ENCODE data around the gene TRIM50.
"Not testable (repeated sequence)": the region's sequence is repeated elsewhere in the genome, so short reads cannot be mapped to it uniquely, and the experiment has no call there.

TRIM50 gene

DNA sequence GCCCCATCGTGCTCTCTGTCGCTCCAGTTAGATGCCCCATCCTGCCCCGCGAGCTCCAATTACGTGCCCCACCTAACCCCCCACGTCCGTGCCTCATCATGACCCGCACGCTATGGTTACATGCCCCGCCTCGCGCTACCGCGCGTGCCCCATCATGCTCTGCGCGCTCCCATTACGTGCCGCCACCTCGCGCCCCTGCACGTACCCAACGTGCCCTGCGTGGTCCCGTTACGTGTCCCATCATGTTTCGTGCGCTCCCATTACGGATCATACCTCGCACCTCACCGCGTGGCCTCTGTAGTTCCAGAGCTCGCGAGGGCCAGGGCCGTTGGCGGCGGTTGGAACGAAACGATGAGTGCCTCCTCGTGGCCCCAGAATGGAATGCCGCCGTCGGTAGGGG lies at the start of gene TRIM50, which contains the start of gene FKBP6:
TRIM50 (minus strand) TSS at position 161 of the 400 bp plus-strand sequence. CDS start 3,295 bp downstream, outside the sequence.
FKBP6 (plus strand) TSS at position 240 of the 400 bp plus-strand sequence. CDS start 268 bp downstream, outside the sequence.
- not testable (repeated sequence) for DNase-seq

DNA sequence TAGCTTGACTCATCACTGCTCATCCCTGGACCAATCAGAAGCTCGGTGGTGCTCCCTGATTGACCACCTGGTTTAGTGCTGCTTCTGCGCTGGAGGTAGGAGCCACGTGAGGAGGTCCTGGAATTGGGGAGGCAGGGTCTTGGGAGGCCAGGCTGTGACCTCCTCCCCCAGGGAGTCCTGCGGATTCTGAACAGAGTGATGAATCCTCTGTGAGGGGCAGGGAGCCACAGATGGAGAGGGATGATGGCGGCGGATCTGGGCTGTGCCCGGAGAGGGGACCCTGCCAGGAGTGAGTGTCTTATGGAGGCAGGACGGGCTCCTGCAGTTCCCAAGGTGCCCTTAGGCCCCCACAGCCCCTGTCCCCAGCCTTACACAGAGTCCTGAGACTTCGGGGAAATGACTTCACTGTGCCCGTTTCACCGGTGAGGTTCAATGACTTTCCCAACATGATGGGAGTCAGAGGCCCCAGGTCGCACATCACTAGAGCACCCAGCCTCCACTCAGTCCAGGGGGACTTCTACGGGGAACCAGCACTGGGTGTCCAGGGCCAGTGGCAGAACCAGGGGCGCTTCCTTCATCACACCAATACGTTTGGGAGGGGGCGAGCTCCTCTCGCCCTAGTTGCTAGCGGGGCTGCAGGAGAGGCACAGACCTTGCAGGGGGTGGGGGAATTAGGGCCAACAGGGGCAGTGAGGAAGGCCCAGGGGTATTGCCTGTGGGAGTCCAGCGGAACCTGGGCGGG lies 49.0 kb upstream of the TRIM50 start:
- DNase-seq = no peak

DNA sequence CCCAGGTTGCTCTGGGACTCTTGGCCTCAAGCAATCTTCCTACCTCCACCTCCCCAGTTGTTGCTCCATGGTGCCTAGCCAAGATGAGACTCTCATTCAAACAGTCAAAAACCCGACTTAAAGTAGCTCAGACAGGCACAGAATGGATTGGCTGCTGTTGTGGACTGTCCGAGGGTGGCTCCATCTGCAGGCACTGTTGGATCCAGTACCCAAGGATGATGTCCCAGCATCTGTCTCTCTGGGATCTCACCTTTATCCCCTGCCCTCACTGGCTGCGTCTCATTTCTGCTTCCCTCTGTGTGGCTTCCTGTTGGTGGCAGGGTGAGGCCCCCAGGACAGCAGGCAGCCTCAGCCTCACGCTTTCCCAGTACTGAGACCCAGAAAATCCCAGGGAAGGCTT lies 48.4 kb upstream of the TRIM50 start:
- not testable (repeated sequence) for DNase-seq

DNA sequence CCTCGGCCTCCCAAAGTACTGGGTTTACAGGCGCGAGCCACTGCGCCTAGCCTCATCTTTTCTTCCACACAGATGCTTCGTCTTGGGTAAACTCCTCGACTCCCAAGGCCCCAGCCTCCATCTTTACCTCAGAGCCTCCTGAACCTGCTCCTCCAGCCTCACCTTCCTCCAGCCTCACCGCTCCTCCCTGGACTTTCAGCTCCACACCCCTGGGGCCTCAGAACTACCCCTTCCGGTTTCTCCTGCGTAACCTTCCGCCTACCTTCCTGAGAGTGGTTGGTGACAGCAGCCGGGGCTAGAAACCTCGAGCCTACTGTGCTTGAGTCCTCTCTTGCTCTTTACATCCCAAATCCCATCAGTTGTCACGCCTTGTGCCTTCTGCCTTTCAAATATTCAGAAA lies 45.9 kb upstream of the TRIM50 start:
- DNase-seq = no peak

DNA sequence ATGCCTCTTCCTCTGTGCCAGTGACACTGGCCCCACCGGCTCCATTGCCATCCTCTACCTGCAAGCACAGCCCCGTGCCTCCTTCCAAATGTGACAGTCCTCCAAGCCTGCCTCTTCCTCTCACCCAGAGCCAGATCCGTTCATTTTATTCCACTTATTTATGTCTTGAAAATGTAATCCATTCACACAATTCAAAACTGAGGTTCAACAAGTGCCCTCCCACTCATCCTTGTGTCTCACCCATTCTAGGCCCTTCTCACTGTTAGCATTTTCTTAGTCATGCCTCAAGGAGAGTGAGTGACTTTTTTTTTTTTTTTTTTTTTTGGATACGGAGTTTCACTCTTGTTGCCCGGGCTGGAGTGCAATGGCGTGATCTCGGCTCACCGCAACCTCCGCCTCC lies 41.7 kb upstream of the TRIM50 start:
- DNase-seq = no peak

- DNase-seq = no peak
Observed at GRCh38 chr7:73369009-73369408, 41.1 kb upstream of the TRIM50 start.

DNA sequence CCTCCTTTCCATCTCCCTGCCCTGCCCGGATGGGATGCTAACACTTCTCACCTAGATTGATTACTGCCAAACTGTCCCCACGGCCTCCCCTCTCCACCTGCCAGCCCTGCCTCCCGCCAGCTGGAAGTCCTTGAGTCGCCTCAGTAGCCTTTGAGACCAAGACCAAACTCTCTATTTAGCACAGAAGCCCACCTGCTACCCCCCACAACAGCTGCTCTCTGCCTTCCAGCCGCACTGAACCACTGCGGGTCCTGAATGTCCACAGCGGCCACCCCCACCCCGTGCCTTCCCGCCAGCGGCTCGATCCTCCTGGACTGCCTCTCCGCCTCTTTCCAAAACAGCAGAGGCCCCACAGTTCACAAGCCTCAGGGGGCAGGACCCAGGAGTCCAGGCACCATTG lies 39.1 kb upstream of the TRIM50 start:
- DNase-seq = no peak

DNA sequence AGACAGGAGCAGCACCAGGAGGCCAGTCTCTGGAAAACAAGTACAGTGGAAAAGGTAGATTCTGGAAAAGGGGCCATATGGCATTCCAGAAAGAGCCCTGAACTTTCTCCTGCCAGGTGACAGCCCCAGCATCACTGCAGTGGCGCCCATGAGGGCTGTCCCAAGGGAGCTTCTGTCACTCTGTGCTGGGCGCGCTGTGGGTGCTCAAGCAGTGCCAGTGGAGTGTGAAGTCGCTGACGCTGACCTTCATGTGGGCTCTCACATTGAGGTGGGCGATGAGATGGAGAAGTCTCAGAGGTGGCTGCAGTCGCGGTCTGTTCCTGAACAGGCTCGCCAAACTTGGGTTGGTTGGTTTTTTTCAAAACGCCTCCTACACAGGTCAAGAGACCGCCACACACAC lies 38.2 kb upstream of the TRIM50 start:
- no peak for DNase-seq

DNA sequence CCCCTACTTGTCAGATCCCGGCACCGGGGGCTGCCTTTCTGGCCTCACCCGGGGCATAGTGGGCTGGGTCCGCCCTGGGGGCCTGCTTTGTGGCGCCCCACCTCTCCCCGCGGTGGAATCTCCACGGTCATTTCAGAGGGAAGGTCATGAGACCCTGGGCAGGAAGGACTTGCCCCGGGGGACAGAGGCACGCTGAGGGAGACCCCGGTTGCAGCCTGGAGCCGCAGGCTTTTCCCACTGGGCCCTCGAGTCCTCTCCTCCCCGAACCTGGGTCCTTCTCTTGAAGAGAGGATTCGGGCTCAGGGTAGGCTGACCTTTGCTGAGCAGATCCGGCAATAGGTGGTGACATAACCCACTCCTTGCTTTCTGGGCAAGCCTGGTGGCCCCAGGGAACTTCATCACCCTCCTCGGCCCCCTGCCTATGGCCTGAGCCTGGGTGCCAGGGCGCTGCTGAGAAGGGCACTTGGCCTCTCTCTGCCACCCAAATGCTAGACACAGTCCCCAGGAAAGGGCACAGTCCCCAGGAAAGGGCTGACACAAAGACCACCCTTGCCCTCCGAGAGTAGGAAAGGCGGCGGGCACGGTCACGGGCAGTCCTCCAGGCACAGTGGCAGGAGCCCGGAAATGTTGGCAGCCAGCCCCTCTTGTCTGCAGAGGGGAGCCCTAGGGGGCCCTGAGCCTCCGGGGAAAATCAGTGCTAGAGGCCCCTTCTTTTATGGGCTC lies 36.3 kb upstream of the TRIM50 start:
- DNase-seq = no peak

GRCh38 chr7:73363225-73364005 lies 35.5 kb upstream of the TRIM50 start:
- no peak for DNase-seq

- DNase-seq = not testable (repeated sequence)
Observed at GRCh38 chr7:73360590-73360989, 32.7 kb upstream of the TRIM50 start.

DNA sequence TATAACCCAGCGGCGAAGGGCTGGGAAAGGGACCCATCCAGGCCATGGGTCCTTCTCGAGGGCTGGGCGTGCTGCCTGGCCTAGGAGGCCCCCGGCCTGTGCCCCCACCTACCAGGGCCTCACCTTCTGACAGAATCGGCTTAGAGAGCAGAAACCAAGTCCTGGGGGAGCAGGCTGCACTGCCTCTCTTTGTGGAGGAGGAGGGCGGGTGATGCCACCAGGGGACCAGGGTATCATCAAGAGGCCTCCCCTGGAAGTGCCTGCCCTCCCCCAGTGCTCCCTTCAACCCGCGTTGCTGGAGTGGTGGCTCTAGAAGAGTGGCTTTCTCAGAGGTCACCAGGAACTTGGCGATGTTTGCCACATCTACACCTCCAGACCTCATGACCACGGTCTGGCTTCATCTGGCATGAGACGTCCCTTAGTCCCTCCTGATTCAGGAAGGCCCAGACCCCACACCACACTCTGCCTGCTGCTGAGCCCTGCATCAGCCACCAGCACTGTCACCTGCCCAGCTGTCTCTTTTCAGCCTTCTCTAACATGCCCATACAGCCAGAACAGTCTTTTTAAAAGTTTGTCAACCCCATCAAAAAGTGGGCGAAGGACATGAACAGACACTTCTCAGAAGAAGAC lies 32.0 kb upstream of the TRIM50 start:
- no peak for DNase-seq

GRCh38 chr7:73359306-73359705 lies 31.4 kb upstream of the TRIM50 start:
- DNase-seq = no peak

DNA sequence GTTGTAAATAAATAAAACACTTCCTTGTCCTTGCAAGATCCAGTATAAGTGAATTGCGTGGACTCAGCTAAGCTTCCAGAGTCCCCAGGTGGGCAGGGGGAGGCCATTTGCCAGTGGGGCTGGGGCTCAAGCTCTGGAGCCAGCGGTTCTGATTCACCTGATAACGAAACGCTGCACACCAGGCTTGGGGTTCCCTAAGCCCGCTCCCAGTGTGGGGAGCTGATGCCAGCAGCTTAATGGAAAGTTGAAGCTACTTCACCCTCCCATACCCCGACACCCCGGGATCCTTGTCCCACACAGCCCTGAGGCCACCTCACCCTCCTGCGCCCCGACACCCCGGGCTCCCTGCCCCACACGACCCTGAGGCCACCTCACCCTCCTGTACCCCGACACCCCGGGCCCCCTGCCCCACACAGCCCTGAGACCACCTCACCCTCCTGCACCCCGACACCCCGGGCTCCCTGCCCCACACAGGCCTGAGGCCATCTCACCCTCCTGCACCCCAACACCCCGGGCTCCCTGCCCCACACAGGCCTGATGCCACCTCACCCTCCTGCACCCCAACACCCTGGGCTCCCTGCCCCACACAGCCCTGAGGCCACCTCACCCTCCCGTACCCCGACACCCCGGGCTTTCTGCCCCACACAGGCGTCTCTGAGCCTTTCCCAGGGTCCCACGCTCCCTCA lies 30.9 kb upstream of the TRIM50 start:
- no peak for DNase-seq

- no peak for DNase-seq
Observed at GRCh38 chr7:73356159-73356558, 28.3 kb upstream of the TRIM50 start.

DNA sequence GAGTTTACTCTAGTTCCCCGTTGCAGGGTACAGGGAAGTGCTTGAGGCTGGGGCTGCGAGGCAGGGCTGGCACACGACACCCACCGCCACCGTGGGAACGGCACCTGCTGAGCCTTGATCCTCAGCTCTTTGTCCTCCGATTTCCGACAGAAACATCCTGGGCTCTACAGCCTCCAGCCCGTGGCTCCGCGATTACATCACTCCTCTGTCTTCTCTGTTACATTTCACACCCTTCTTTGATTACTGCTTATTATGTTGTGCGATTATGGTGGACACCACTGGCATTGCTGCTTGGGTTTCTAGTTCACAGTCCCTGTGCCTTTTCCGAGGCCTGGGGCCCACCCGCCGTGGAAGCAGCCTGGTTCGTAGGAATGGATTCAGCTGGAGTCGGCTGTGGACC lies 26.9 kb upstream of the TRIM50 start:
- DNase-seq = no peak

GRCh38 chr7:73354196-73354595 lies 26.3 kb upstream of the TRIM50 start:
- no peak for DNase-seq

- DNase-seq = no peak
Observed at GRCh38 chr7:73353243-73353642, 25.4 kb upstream of the TRIM50 start.

- DNase-seq = no peak
Observed at GRCh38 chr7:73352784-73353183, 24.9 kb upstream of the TRIM50 start.

DNA sequence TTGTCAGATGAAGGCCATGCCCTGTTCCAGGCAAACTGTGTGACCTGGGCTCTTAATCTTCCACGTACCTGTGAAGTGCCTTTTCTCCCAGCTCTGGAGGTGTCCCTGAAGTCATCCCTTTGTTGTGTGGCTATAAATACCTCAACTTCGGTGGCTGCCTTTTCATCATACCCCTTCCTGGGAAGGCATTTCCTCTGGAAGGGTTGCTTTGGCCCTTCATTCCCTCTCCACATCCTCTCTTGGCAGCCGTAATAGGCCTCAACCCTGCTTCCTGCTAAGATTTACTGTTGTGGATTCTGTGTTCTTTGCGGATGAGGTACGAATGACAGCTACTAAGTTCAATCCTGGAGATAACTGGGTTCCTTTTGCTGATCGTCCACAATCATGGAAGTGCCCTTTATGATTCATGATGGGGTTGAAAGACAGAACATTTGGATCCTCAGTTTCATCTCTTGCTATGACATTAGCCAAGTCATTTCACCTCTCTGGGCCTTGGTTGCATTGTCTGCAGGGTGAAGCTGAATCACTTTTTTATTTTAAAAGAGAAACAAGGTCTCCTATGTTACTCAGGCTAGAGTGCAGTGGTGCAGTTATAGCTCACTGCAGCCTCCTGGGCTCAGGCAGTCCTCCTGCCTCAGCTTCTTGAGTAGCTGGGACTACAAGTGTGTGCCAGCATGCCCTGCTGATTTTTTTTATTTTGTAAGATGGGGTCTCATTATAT lies 23.7 kb upstream of the TRIM50 start:
- DNase-seq = no peak

DNA sequence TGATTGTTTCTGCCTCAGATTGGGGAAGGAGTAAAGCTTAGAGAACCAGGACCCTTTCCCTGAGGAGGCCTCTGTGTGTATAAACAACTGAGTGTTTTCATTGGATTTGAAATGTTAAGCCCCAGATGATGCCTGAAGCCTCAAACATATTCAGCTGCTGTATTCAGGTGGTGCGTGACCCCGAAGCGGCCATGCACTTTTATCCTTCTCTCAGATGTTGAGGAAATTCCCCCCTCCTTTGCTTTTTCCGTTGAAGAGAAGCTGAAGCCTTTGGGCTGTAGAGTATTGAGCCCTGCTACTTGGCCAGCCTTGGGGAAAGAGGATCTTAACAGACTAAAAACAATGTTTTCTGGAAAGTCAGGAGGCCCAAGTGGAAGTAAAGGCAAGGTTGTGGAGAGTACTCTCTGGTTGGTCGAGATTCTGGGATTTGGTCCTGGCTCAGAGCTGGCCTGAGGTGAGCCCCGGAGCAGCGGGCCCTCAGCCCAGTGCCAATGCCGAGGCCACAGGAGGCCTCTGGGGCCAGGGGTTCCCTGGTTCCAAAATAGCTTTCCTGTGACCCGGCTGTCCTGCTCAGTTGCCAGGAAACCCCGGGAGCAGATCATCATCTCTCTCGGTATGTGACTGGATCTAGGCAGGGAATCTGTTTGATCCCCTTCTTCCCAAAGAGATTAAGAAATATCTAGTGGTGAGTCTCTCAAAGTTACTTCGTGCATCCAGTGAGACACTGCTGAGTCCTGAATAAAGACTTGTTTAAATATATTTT lies 22.6 kb upstream of the TRIM50 start:
- no peak for DNase-seq

Measured in stimulated activated naive CD4-positive, alpha-beta T cell (primary cell).